Uterus (tissue), 4 donors: Measurements from ENCODE around the gene C2orf81. TPM values are rescaled to one million over a fixed set of nuclear protein-coding genes. Genes with fewer than 3 reads are reported as not detected.
"Not testable (repeated sequence)": the region's sequence is repeated elsewhere in the genome, so short reads cannot be mapped to it uniquely, and the experiment has no call there.

Experiments used
- DNase-seq, 2 donors: peaks; one replicate each; pipeline ENCODE4 v3.0.0-alpha.2; 2019 to 2020
- H3K27ac ChIP-seq, 2 donors: fragments of 200-600 bp; sonication (generic); 1 replicate in 1 of 2; 2 replicates in 1 of 2; pipeline ENCODE4 v1.5.1; 2016 to 2018
- H3K27me3 ChIP-seq, 2 donors: fragments of 200-600 bp; sonication (generic); one replicate each; pipeline ENCODE4 v1.5.1; 2018 to 2019; ENCODE audit warnings: control low read depth in 1 of 2
- H3K36me3 ChIP-seq, 2 donors: fragments of 200-600 bp; sonication (generic); one replicate each; pipeline ENCODE4 v1.5.1; 2019; ENCODE audit warnings: control low read depth in 1 of 2
- H3K4me1 ChIP-seq, 2 donors: fragments of 200-600 bp; sonication (generic); one replicate each; pipeline ENCODE4 v1.5.1; 2018 to 2019; ENCODE audit warnings: control low read depth in 1 of 2
- H3K4me3 ChIP-seq, 2 donors: fragments of 200-600 bp; sonication (generic); 1 replicate in 1 of 2; 2 replicates in 1 of 2; pipeline ENCODE4 v1.5.1; 2018 to 2019; ENCODE audit warnings: mild to moderate bottlenecking in 1 of 2
- H3K9me3 ChIP-seq, 2 donors: fragments of 200-600 bp; sonication (generic); one replicate each; pipeline ENCODE4 v1.5.1; 2019; ENCODE audit warnings: control low read depth in 1 of 2
- CTCF ChIP-seq, 4 experiments: fragments of 200-600 bp in 2 of 4; fragments of 450-650 bp in 2 of 4; sonication (generic) in 2 of 4; IDR thresholded peaks; one replicate each; pipeline ENCODE4 v1.5.1; 2016 to 2019; ENCODE audit warnings: antibody characterized with exemption in 4 of 4, mild to moderate bottlenecking in 2 of 4, moderate library complexity in 1 of 4
- POLR2A ChIP-seq, 2 donors: fragments of 450-650 bp; IDR thresholded peaks; one replicate each; pipeline ENCODE4 v1.6.1; 2016; ENCODE audit warnings: antibody characterized with exemption in 2 of 2, mild to moderate bottlenecking in 1 of 2, moderate library complexity in 1 of 2
- intact Hi-C: fragments of 100-400 bp; cut with DNase I; formaldehyde crosslinking; loops from one replicate; pipeline ENCODE4 v1.15.1; 2023; ENCODE audit warnings: low total_unique reads
- total RNA-seq, 4 donors: library from RNA; depleted of rRNA in 3 of 4; stranded (reverse); fragments of >200 nt in 3 of 4; gene quantifications; one replicate each; pipeline versions ENCODE4 v1.1.0 to v1.2.4, GENCODE V29; 2014 to 2023
- donor health status: DM: yes; HTN: yes; CAD: no.

C2orf81 gene
- total RNA-seq, 4 donors from 2014 or later: 2.1 to 5.7 (median 2.9) TPM; not detected in 1

- H3K9me3 ChIP-seq: no peaks in the 10 kb centered on the region
- intact Hi-C loops: no loop called here
- H3K4me3 ChIP-seq: no peak overlapping the region
- DNase-seq: no peak
- no peak overlapping the region for H3K27ac ChIP-seq
- TF ChIP-seq POLR2A (IDR thresholded peaks at IDR 0.05) (no peak), CTCF (IDR thresholded peaks at IDR 0.05) (no peak)
- no peaks in the 10 kb centered on the region for H3K36me3 ChIP-seq
- no peaks in the 10 kb centered on the region for H3K27me3 ChIP-seq
- H3K4me1 ChIP-seq: no peaks in the 10 kb centered on the region
Measured at GRCh38 chr2:74447230-74447999, 26.0 kb upstream of the C2orf81 start.

DNA sequence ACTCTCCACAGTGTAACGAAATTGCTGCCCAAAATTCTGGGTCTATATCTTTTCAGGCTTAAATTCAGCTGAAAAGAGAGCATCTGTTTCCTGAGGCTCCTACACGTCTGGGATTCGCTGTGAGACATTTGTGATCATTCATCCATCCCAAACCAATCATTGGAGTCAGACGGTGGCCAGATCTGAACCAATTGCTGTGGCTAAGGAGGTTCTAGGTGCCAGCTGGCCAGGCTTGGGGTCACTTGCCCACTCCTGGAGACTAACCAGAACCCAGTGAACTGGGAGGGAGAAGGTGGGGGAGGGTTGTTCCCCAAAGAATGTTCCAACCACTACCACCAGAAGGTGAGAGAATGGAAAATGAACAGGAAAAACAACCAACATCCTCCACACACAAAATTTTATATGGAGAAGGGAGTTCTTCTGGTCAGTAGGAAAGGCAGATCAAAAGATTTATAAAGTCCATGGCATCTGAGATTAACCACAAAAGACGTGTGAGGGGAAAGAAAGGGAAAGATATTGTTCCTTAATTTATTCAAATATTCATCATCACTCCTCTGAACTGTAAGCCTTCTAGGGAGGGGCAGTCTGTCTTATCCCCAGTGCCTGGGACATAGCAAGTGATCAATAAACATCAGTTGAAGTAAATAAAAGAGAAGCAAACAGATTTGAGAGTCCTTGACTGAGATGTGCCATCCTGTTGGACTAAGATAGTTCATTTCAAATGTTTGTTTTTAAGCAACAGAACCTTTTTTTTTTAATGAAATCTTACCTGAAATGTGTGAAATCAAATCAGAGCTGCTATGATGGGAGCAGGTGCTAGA, 23.3 kb upstream of the C2orf81 start:
- H3K27me3 ChIP-seq: peaks cover 0 to 5% of the 10 kb centered on the region in 2 donors
- no peak for DNase-seq
- intact Hi-C loops: no loop called here
- no peak overlapping the region for H3K4me3 ChIP-seq
- H3K27ac ChIP-seq: no peak overlapping the region
- H3K36me3 ChIP-seq: no peaks in the 10 kb centered on the region
- no peaks in the 10 kb centered on the region for H3K9me3 ChIP-seq
- TF ChIP-seq CTCF (IDR thresholded peaks at IDR 0.05): no peak
- H3K4me1 ChIP-seq: peaks cover 0 to 1% of the 10 kb centered on the region in 2 donors

DNA sequence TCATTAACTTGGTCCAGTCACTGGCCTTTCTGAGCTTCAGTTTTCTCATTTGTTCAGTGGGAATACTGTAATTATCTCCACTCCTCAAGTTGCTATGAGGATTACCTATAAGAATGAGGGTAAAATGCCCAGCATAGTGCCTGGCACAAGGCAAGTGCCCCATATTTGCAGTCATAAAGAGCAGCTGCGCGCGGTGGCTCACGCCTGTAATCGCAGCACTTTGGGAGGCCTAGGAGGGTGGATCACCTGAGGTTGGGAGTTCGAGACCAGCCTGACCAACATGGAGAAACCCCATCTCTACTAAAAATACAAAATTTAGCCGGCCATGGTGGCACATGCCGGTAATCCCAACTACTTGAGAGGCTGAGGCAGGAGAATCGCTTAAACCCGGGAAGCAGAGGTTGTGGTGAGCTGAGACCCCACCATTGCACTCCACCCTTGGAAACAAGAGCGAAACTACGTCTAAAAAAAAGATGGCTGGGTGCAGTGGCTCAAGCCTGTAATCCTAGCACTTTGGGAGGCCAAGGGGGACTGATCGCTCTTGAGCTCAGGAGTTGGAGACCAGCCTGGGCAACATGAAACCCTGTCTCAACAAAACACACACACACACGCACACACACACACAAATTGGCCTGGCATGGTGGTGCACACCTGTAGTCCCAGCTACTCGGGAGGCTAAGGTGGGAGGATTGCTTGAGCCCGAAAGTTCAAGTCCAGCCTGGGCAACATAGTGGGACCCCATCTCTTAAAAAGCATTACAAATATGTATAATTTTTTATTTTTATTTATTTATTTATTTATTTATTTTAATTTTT, 21.3 kb upstream of the C2orf81 start:
- H3K36me3 ChIP-seq, H3K27ac ChIP-seq, H3K27me3 ChIP-seq, intact Hi-C loops, DNase-seq, H3K9me3 ChIP-seq, H3K4me3 ChIP-seq, H3K4me1 ChIP-seq: not testable (repeated sequence)

DNA sequence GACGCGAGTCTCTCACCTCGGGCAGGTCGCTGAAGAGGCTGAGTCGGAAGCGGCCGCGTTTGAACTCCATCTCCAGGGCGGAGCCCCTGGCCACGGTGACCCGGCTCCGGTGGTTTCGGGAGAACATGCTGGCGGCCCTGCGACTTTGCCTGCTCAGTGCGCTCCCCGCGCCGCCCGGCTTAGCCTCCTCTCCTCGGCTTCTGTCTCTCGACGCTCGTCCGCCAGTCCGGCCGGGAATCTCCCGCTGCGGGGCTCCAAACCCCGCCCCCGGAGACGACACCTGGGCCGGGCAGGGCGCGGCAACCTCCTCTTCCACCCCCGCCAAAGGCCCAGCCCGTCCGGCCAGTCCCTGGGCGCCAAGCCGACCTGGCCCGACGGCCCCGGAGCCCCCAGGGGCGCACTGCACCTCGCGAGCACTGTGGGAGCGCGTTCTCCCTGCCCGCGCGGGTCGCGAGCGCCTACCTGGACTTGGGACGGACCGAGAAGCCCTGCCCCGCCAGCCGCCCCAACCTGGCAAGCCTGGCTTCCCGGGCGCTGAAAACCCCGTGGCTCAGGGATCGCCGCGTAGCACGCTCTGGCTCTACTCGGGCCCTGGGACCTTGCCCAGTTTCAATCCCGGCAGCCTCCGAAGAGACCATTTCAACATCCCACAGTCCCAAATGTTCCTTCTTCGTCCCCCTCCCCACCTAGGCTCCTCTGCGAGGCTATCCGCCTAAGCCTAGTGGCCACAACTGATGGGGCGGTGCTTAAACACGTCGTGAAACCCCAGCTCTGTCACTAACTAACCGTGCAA, 20.5 kb upstream of the C2orf81 start, which contains the start of gene RTKN:
RTKN (minus strand) TSS at position 248 of the 793 bp plus-strand sequence; CDS start at position 127, 121 bp downstream.
- TF ChIP-seq POLR2A (IDR thresholded peaks at IDR 0.05) (peak in 1 of 2 donors; percentile 36), CTCF (IDR thresholded peaks at IDR 0.05) (no peak)
- H3K9me3 ChIP-seq: no peaks in the 10 kb centered on the region
- no peaks in the 10 kb centered on the region for H3K36me3 ChIP-seq
- peak within 1 kb of the TSS; percentile 73 to 82 for H3K27ac ChIP-seq
- no peak for DNase-seq
- peaks cover 0 to 5% of the 10 kb centered on the region in 2 donors for H3K27me3 ChIP-seq
- intact Hi-C loops: no loop called here
- H3K4me1 ChIP-seq: peaks cover 0 to 9% of the 10 kb centered on the region in 2 donors
- H3K4me3 ChIP-seq: peak within 1 kb of the TSS; percentile 39 to 45
